ENCODE results near the gene RPL18.

RPL18 gene

DNA sequence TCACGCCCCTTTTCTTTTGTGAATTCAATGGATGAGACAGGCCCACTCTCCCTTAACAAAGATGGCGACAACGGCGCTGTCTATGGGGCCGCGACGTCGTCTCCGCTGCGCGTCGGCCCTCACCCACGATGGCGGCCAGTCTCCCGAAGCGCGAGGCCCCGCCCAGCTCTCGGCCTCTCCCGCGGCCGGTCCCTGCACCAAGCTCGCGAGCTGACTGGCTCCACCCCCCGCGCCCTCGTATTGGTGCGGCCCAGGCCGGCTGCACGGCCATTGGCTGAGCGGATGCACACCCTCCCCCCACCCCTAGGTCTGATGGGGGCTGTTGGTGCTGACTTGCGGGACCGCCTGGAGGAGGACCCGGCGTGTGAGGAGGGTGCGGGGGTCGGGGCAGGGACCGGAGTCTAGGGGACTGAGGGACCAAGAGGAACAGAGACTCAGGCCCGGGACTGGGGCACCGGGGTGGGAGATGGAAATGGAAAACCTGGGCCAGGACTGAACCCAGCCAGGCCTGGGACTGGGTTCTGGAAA, 5.2 kb upstream of the RPL18 start:
- Histone ChIP-seq H3K4me3 (ENCODE audit: low read depth, low read length) (peak overlapping the region; percentile 80), H3K27ac (ENCODE audit: low read depth, low read length) (peak overlapping the region; percentile 76), H3K4me1 (ENCODE audit: control insufficient read depth in 1 of 2, insufficient read depth in 2 of 2, low read length in 2 of 2) (peaks cover 6 to 10% of the 10 kb centered on the region in 2 experiments), H2BK120ac (ENCODE audit: insufficient read depth, low read length, poor library complexity) (peak overlapping the region; percentile 46), H3K9me3 (ENCODE audit: insufficient read depth, low read depth, low read length) (no peaks in the 10 kb centered on the region), H3K36me3 (ENCODE audit: control insufficient read depth in 1 of 2, insufficient read depth in 2 of 2, low read length in 2 of 2) (peaks cover 2 to 3% of the 10 kb centered on the region in 2 experiments), H3K27me3 (ENCODE audit: insufficient read depth, low read length) (no peaks in the 10 kb centered on the region), H4K91ac (ENCODE audit: low read depth, low read length) (peak overlapping the region; percentile 74), H3K23ac (ENCODE audit: low read length) (no peak overlapping the region), H3K4ac (ENCODE audit: low read depth, low read length) (peak overlapping the region; percentile 44), H2BK12ac (ENCODE audit: low read length) (no peak overlapping the region), H3K79me2 (ENCODE audit: control insufficient read depth, insufficient read depth, low read length, poor library complexity) (no peaks in the 10 kb centered on the region), H3K79me1 (ENCODE audit: low read length) (peaks cover 7% of the 10 kb centered on the region), H3K18ac (ENCODE audit: low read length) (peak overlapping the region; percentile 45), H2AK5ac (ENCODE audit: low read length) (no peak overlapping the region), H3K14ac (ENCODE audit: low read length) (peak overlapping the region; percentile 1), H4K12ac (ENCODE audit: low read depth, low read length) (peak overlapping the region; percentile 80), H2BK5ac (ENCODE audit: low read depth, low read length, poor library complexity) (peak overlapping the region; percentile 67), H3K9ac (ENCODE audit: low read length) (peak overlapping the region; percentile 81), H4K8ac (ENCODE audit: low read depth, low read length) (peak overlapping the region; percentile 94), H2AFZ (ENCODE audit: insufficient read depth, low read length, poor library complexity) (peak overlapping the region; percentile 83), H3K4me2 (ENCODE audit: low read length) (peak overlapping the region; percentile 93)
- peak; percentile 96 to 97 for DNase-seq
- no CpG with 5 or more reads among the region's 40 CpGs for WGBS (ENCODE audit: extremely low coverage, insufficient coverage, insufficient read length)

DNA sequence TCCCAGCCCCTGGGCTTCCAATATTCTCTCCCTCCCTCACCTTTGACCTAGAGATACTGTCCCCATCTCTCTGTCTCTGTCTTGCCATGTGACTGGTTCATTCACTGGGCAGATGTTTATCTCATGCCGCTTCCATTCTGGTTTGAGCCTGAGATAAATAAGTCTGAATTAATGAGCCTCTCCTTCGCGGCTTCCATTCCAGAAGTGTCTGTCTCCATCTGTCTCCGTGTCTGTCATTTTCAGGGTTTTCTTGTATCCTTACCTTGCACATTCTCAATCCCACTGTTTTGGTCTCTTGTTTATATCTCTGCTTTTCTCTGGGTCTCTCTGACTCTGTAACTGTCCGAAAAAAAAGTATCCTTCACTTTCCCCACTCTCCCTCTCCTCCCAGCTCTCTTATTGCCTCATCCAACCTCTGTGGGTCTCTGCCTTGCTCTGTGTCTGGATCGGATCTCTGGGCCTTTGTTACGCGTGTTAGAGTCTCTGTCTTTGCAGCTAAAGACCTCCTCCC, 4.6 kb upstream of the RPL18 start:
- DNase-seq: no peak
- Histone ChIP-seq H3K23ac (ENCODE audit: low read length) (no peak overlapping the region), H3K18ac (ENCODE audit: low read length) (no peak overlapping the region), H3K27me3 (ENCODE audit: insufficient read depth, low read length) (no peaks in the 10 kb centered on the region), H2AK5ac (ENCODE audit: low read length) (no peak overlapping the region), H3K4me2 (ENCODE audit: low read length) (peak overlapping the region; percentile 53), H3K9ac (ENCODE audit: low read length) (peak overlapping the region; percentile 9), H3K27ac (ENCODE audit: low read depth, low read length) (peak overlapping the region; percentile 76), H3K9me3 (ENCODE audit: insufficient read depth, low read depth, low read length) (no peaks in the 10 kb centered on the region), H3K14ac (ENCODE audit: low read length) (no peak overlapping the region), H3K36me3 (ENCODE audit: control insufficient read depth in 1 of 2, insufficient read depth in 2 of 2, low read length in 2 of 2) (peaks cover 2 to 3% of the 10 kb centered on the region in 2 experiments), H2BK12ac (ENCODE audit: low read length) (no peak overlapping the region), H3K79me2 (ENCODE audit: control insufficient read depth, insufficient read depth, low read length, poor library complexity) (peaks cover 3% of the 10 kb centered on the region), H3K79me1 (ENCODE audit: low read length) (peaks cover 11% of the 10 kb centered on the region), H2BK120ac (ENCODE audit: insufficient read depth, low read length, poor library complexity) (peak overlapping the region; percentile 46), H3K4me1 (ENCODE audit: control insufficient read depth in 1 of 2, insufficient read depth in 2 of 2, low read length in 2 of 2) (peaks cover 6 to 10% of the 10 kb centered on the region in 2 experiments), H3K4me3 (ENCODE audit: low read depth, low read length) (no peak overlapping the region), H3K4ac (ENCODE audit: low read depth, low read length) (no peak overlapping the region), H4K91ac (ENCODE audit: low read depth, low read length) (peak overlapping the region; percentile 74), H4K12ac (ENCODE audit: low read depth, low read length) (peak overlapping the region; percentile 80), H2AFZ (ENCODE audit: insufficient read depth, low read length, poor library complexity) (peak overlapping the region; percentile 83), H4K8ac (ENCODE audit: low read depth, low read length) (peak overlapping the region; percentile 94), H2BK5ac (ENCODE audit: low read depth, low read length, poor library complexity) (peak overlapping the region; percentile 67)
- no CpG with 5 or more reads among the region's 8 CpGs for WGBS (ENCODE audit: extremely low coverage, insufficient coverage, insufficient read length)

DNA sequence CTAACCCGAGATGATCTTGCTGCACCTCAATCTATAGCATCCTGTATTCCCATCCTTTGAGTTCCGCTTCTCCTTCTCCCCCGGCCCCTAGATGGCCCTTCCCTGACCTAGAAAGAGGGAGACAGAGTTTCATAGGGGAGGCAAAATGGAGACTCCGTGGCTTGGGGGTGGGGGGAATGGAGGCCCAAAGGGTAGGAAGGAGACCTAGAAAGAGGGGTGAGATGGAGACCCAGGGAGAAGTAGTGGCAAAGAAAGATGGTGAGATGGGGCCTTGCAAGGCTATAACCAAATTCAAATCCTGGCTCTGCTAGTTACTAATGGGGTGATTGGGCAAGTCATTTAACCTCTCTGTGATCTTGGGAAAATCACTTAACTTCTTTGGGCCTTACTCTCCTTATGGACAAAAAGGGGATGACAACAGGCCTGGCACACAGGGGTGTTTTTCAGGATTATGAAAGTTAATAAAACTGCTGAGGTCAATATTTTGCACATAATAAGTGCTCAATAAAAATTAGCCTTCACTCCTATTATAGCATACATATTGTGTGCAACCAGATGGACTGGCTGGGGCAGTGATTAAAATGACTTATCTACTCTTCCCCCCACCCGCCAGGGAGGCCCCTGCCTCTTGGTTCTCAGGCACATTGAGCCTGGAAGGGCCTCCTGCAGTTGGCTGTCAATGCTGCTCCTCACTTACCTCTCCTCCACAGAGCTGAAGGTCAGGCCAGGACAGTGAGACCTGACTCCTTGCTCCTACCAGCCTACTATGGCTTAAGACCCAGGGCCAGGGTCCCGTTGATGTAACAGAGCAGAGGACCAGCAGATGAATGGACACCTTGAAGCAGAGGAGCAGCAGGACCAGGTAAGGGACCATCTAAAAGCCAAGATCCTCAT, 961 bp upstream of the RPL18 start:
- Histone ChIP-seq H3K9ac (ENCODE audit: low read length) (peak overlapping the region; percentile 60), H3K4me1 (ENCODE audit: control insufficient read depth in 1 of 2, insufficient read depth in 2 of 2, low read length in 2 of 2) (peaks cover 7 to 19% of the 10 kb centered on the region in 2 experiments), H4K91ac (ENCODE audit: low read depth, low read length) (peak overlapping the region; percentile 87), H3K14ac (ENCODE audit: low read length) (peak overlapping the region; percentile 73), H3K4me3 (ENCODE audit: low read depth, low read length) (peak overlapping the region; percentile 62), H3K27ac (ENCODE audit: low read depth, low read length) (peak overlapping the region; percentile 39), H2AFZ (ENCODE audit: insufficient read depth, low read length, poor library complexity) (peak overlapping the region; percentile 37), H3K4me2 (ENCODE audit: low read length) (peak overlapping the region; percentile 62), H2BK5ac (ENCODE audit: low read depth, low read length, poor library complexity) (peak overlapping the region; percentile 35), H3K36me3 (ENCODE audit: control insufficient read depth in 1 of 2, insufficient read depth in 2 of 2, low read length in 2 of 2) (peaks cover 29 to 30% of the 10 kb centered on the region in 2 experiments), H2BK12ac (ENCODE audit: low read length) (peak overlapping the region; percentile 41), H3K23ac (ENCODE audit: low read length) (peak overlapping the region; percentile 34), H3K18ac (ENCODE audit: low read length) (peak overlapping the region; percentile 40), H4K12ac (ENCODE audit: low read depth, low read length) (peak overlapping the region; percentile 66), H3K79me1 (ENCODE audit: low read length) (peaks cover 12% of the 10 kb centered on the region), H3K27me3 (ENCODE audit: insufficient read depth, low read length) (no peaks in the 10 kb centered on the region), H2AK5ac (ENCODE audit: low read length) (peak overlapping the region; percentile 69), H3K4ac (ENCODE audit: low read depth, low read length) (peak overlapping the region; percentile 66), H4K8ac (ENCODE audit: low read depth, low read length) (peak overlapping the region; percentile 87), H3K79me2 (ENCODE audit: control insufficient read depth, insufficient read depth, low read length, poor library complexity) (peaks cover 16% of the 10 kb centered on the region), H2BK120ac (ENCODE audit: insufficient read depth, low read length, poor library complexity) (peak overlapping the region; percentile 23), H3K9me3 (ENCODE audit: insufficient read depth, low read depth, low read length) (peaks cover 2% of the 10 kb centered on the region)
- no peak for DNase-seq
- WGBS (ENCODE audit: extremely low coverage, insufficient coverage, insufficient read length): no CpG with 5 or more reads among the region's 6 CpGs

DNA sequence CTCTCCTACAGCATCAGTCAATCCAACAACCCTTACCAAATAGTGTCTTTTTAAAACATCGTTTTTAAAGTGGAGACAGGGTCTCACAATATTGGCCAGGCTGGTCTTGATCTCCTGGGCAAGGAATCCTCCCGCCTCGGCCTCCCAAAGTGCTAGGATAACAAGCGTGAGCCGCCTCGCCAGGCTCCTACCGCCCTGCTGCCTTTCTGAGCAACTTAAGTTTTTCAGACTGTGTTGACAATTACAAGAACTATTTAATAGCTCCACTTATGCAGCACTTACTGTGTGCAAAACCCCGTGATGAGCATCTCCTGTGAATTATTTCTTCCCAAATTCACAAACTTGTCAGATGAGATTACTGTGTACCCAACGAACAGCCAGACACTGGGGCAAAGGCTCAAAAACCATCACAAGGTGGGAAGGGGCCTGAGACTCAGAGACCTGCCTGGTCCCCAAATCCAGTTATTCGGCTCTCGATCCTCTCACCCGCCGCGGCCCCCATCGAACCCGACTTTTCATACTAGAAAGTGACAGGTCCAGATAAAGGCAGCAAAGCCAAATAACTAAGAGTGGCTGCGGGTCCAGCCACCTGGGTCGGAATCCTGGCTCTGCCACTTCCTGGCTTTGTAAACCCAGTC, 581 bp downstream of the RPL18 start:
- Histone ChIP-seq H3K9ac (ENCODE audit: low read length) (peak overlapping the region; percentile 96), H2BK120ac (ENCODE audit: insufficient read depth, low read length, poor library complexity) (peak overlapping the region; percentile 44), H3K23ac (ENCODE audit: low read length) (no peak overlapping the region), H2AFZ (ENCODE audit: insufficient read depth, low read length, poor library complexity) (no peak overlapping the region), H2BK5ac (ENCODE audit: low read depth, low read length, poor library complexity) (peak overlapping the region; percentile 83), H3K4ac (ENCODE audit: low read depth, low read length) (peak overlapping the region; percentile 99), H4K8ac (ENCODE audit: low read depth, low read length) (peak overlapping the region; percentile 92), H4K91ac (ENCODE audit: low read depth, low read length) (peak overlapping the region; percentile 89), H3K79me2 (ENCODE audit: control insufficient read depth, insufficient read depth, low read length, poor library complexity) (peaks cover 16% of the 10 kb centered on the region), H3K14ac (ENCODE audit: low read length) (peak overlapping the region; percentile 86), H4K12ac (ENCODE audit: low read depth, low read length) (peak overlapping the region; percentile 59), H3K4me3 (ENCODE audit: low read depth, low read length) (peak overlapping the region; percentile 95), H2BK12ac (ENCODE audit: low read length) (no peak overlapping the region), H3K36me3 (ENCODE audit: control insufficient read depth in 1 of 2, insufficient read depth in 2 of 2, low read length in 2 of 2) (peaks cover 34% of the 10 kb centered on the region in 2 experiments), H3K79me1 (ENCODE audit: low read length) (peaks cover 9% of the 10 kb centered on the region), H3K27me3 (ENCODE audit: insufficient read depth, low read length) (no peaks in the 10 kb centered on the region), H3K18ac (ENCODE audit: low read length) (peak overlapping the region; percentile 93), H3K4me1 (ENCODE audit: control insufficient read depth in 1 of 2, insufficient read depth in 2 of 2, low read length in 2 of 2) (peaks cover 5 to 14% of the 10 kb centered on the region in 2 experiments), H3K9me3 (ENCODE audit: insufficient read depth, low read depth, low read length) (peaks cover 2% of the 10 kb centered on the region), H2AK5ac (ENCODE audit: low read length) (peak overlapping the region; percentile 69), H3K27ac (ENCODE audit: low read depth, low read length) (peak overlapping the region; percentile 77), H3K4me2 (ENCODE audit: low read length) (peak overlapping the region; percentile 66)
- WGBS (ENCODE audit: extremely low coverage, insufficient coverage, insufficient read length): no CpG with 5 or more reads among the region's 18 CpGs
- DNase-seq: peak; percentile 42 to 51
